H1 (cell line): ENCODE data around the gene EAPP. TPM values are rescaled to one million over a fixed set of nuclear protein-coding genes. Genes with fewer than 3 reads are reported as not detected.

Experiments used
- GABPA ChIP-seq: IDR thresholded peaks from 2 replicates; pipeline ENCODE4 v1.6.1; 2011; ENCODE audit warnings: mild to moderate bottlenecking, low read length, moderate library complexity, borderline replicate concordance; ENCODE audit not compliant: insufficient read depth
- JUN ChIP-seq: IDR thresholded peaks from 2 replicates; pipeline ENCODE4 v1.6.1; 2011; ENCODE audit warnings: low read depth, mild to moderate bottlenecking, improper control_type of control experiment, low read length
- RNF2 ChIP-seq: fragments of 200-900, 300-1000 bp; sonication (generic); IDR thresholded peaks from 2 replicates; pipeline ENCODE4 v1.7.1; 2016; ENCODE audit warnings: borderline replicate concordance, low read depth, mild to moderate bottlenecking, antibody characterized with exemption, low read length; ENCODE audit not compliant: poor library complexity, severe bottlenecking; ENCODE audit errors: missing control alignments
- RXRA ChIP-seq: IDR thresholded peaks from 2 replicates; pipeline ENCODE4 v1.6.1; 2011; ENCODE audit warnings: low read depth, mild to moderate bottlenecking, low read length, moderate library complexity; ENCODE audit not compliant: insufficient read depth
- polyA plus RNA-seq, 7 experiments: library from polyadenylated mRNA; depleted of rRNA in 3 of 7; stranded (reverse) in 5 of 7; unstranded in 2 of 7; fragments of >200 nt in 5 of 7; fragments of 200-250 nt in 2 of 7; gene quantifications; 1 replicate in 5 of 7; 2 replicates in 1 of 7; 4 replicates in 1 of 7; pipeline versions ENCODE4 v1.2.1 to v1.2.3, GENCODE V29; 2011 to 2013; ENCODE audit warnings: missing spikeins in 2 of 7, mixed read lengths in 2 of 7
- total RNA-seq: library from RNA; stranded (reverse); fragmentation: NEBNext Ultra II Directional; extraction: Animal tissue kit (Norgen Biotek cat#: 25700); gene quantifications from 2 replicates; pipeline ENCODE4 v1.2.1, GENCODE V29; 2021
- TF ChIP-seq, protein P1 (sequence below): fragments of 300-600 bp; sonication (generic); IDR thresholded peaks from 2 replicates; pipeline ENCODE4 v1.7.1; 2012; ENCODE audit warnings: low read length, moderate library complexity, mild to moderate bottlenecking, inconsistent platforms; ENCODE audit not compliant: insufficient replicate concordance
- TF ChIP-seq, protein P2 (sequence below): IDR thresholded peaks from 2 replicates; pipeline ENCODE4 v1.6.1; 2012; ENCODE audit warnings: inconsistent platforms

The EAPP gene
- total and polyA plus RNA-seq, 2 of the 8 experiments (the other 6 are each of a cell fraction or from before 2014, with no cell fraction given): 18.3 to 28.7 TPM

GRCh38 chr14:34583525-34583924 is 44.0 kb upstream of the EAPP start (continued):
- TF ChIP-seq, protein P1, sequence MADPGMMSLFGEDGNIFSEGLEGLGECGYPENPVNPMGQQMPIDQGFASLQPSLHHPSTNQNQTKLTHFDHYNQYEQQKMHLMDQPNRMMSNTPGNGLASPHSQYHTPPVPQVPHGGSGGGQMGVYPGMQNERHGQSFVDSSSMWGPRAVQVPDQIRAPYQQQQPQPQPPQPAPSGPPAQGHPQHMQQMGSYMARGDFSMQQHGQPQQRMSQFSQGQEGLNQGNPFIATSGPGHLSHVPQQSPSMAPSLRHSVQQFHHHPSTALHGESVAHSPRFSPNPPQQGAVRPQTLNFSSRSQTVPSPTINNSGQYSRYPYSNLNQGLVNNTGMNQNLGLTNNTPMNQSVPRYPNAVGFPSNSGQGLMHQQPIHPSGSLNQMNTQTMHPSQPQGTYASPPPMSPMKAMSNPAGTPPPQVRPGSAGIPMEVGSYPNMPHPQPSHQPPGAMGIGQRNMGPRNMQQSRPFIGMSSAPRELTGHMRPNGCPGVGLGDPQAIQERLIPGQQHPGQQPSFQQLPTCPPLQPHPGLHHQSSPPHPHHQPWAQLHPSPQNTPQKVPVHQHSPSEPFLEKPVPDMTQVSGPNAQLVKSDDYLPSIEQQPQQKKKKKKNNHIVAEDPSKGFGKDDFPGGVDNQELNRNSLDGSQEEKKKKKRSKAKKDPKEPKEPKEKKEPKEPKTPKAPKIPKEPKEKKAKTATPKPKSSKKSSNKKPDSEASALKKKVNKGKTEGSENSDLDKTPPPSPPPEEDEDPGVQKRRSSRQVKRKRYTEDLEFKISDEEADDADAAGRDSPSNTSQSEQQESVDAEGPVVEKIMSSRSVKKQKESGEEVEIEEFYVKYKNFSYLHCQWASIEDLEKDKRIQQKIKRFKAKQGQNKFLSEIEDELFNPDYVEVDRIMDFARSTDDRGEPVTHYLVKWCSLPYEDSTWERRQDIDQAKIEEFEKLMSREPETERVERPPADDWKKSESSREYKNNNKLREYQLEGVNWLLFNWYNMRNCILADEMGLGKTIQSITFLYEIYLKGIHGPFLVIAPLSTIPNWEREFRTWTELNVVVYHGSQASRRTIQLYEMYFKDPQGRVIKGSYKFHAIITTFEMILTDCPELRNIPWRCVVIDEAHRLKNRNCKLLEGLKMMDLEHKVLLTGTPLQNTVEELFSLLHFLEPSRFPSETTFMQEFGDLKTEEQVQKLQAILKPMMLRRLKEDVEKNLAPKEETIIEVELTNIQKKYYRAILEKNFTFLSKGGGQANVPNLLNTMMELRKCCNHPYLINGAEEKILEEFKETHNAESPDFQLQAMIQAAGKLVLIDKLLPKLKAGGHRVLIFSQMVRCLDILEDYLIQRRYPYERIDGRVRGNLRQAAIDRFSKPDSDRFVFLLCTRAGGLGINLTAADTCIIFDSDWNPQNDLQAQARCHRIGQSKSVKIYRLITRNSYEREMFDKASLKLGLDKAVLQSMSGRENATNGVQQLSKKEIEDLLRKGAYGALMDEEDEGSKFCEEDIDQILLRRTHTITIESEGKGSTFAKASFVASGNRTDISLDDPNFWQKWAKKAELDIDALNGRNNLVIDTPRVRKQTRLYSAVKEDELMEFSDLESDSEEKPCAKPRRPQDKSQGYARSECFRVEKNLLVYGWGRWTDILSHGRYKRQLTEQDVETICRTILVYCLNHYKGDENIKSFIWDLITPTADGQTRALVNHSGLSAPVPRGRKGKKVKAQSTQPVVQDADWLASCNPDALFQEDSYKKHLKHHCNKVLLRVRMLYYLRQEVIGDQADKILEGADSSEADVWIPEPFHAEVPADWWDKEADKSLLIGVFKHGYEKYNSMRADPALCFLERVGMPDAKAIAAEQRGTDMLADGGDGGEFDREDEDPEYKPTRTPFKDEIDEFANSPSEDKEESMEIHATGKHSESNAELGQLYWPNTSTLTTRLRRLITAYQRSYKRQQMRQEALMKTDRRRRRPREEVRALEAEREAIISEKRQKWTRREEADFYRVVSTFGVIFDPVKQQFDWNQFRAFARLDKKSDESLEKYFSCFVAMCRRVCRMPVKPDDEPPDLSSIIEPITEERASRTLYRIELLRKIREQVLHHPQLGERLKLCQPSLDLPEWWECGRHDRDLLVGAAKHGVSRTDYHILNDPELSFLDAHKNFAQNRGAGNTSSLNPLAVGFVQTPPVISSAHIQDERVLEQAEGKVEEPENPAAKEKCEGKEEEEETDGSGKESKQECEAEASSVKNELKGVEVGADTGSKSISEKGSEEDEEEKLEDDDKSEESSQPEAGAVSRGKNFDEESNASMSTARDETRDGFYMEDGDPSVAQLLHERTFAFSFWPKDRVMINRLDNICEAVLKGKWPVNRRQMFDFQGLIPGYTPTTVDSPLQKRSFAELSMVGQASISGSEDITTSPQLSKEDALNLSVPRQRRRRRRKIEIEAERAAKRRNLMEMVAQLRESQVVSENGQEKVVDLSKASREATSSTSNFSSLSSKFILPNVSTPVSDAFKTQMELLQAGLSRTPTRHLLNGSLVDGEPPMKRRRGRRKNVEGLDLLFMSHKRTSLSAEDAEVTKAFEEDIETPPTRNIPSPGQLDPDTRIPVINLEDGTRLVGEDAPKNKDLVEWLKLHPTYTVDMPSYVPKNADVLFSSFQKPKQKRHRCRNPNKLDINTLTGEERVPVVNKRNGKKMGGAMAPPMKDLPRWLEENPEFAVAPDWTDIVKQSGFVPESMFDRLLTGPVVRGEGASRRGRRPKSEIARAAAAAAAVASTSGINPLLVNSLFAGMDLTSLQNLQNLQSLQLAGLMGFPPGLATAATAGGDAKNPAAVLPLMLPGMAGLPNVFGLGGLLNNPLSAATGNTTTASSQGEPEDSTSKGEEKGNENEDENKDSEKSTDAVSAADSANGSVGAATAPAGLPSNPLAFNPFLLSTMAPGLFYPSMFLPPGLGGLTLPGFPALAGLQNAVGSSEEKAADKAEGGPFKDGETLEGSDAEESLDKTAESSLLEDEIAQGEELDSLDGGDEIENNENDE: no peak
- TF ChIP-seq RXRA (no peak), GABPA (no peak), JUN (no peak), RNF2 (no peak)
- TF ChIP-seq, protein P2, sequence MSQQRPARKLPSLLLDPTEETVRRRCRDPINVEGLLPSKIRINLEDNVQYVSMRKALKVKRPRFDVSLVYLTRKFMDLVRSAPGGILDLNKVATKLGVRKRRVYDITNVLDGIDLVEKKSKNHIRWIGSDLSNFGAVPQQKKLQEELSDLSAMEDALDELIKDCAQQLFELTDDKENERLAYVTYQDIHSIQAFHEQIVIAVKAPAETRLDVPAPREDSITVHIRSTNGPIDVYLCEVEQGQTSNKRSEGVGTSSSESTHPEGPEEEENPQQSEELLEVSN: no peak
